GM18909 (cell line): ENCODE results near the gene HYAL4.
"Not testable (repeated sequence)": the region's sequence is repeated elsewhere in the genome, so short reads cannot be mapped to it uniquely, and the experiment has no call there.

Experiments
- ATAC-seq: cut with Tn5 transposase; IDR thresholded peaks from one replicate; pipeline ENCODE4 v1.9.1; 2021; ENCODE audit warnings: mild to moderate bottlenecking; ENCODE audit not compliant: unreplicated experiment, poor library complexity

Gene HYAL4, protein sequence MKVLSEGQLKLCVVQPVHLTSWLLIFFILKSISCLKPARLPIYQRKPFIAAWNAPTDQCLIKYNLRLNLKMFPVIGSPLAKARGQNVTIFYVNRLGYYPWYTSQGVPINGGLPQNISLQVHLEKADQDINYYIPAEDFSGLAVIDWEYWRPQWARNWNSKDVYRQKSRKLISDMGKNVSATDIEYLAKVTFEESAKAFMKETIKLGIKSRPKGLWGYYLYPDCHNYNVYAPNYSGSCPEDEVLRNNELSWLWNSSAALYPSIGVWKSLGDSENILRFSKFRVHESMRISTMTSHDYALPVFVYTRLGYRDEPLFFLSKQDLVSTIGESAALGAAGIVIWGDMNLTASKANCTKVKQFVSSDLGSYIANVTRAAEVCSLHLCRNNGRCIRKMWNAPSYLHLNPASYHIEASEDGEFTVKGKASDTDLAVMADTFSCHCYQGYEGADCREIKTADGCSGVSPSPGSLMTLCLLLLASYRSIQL

DNA sequence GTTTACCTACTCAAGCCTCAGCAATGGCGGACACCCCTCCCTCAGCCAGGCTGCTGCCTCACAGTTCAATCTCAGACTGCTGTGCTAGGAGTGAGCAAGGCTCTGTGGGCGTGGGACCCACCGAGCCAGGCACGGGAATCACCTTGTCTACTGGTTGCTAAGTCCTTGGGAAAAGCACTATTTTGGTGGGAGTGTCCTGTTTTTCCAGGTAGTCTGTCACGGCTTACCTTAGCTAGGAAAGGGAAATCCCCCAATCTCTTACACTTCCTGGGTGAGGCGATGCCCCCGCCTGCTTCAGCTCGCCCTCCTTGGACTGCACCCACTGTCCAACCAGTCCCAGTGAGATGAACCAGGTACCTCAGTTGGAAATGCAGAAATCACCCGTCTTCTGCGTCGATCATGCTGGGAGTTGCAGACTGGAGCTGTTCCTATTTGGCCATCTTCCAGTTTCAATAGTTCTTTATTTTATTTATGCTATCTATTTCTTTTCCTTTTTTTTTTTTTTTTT, at the start of gene HYAL4:
HYAL4 (plus strand) TSS at position 458 of the 508 bp plus-strand sequence. CDS start 23,105 bp downstream, outside the sequence.
- no peak for ATAC-seq

DNA sequence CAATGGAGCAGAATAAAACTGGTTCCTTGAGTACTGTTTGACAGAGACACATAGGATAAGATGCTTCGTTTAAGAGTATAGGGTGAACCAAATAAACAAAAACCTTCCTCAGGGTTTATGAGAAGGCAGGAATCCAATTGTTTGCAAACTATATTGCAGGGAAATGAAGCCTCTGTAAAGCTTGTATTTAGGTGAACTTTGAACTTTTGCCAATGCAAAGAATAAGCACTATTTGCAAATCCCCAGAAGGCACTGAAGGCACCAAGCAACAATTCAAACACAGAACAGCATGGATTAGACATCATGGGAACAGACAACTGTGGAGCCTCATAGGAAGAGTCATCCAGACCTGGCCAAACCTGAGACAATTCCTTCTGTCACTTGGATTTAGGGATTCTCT, 49.1 kb upstream of the HYAL4 start:
- no peak for ATAC-seq

DNA sequence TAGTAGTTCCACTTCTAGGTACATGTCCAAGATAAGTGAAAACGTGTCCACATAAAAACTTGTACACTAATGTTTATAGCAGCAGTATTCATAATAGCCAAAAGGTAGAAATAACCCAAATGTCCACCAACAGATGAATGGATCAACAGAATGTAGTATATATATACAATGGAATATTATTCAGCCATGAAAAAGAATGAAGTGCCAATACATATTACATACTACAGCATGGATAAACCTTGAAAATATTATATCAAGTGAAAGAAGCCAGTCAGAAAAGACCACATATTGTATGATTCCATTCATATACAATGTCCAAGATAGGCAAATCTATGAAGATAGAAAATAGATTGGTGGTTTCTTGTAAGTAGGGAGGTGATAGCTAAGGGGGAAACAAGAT, 48.4 kb upstream of the HYAL4 start:
- no peak for ATAC-seq

DNA sequence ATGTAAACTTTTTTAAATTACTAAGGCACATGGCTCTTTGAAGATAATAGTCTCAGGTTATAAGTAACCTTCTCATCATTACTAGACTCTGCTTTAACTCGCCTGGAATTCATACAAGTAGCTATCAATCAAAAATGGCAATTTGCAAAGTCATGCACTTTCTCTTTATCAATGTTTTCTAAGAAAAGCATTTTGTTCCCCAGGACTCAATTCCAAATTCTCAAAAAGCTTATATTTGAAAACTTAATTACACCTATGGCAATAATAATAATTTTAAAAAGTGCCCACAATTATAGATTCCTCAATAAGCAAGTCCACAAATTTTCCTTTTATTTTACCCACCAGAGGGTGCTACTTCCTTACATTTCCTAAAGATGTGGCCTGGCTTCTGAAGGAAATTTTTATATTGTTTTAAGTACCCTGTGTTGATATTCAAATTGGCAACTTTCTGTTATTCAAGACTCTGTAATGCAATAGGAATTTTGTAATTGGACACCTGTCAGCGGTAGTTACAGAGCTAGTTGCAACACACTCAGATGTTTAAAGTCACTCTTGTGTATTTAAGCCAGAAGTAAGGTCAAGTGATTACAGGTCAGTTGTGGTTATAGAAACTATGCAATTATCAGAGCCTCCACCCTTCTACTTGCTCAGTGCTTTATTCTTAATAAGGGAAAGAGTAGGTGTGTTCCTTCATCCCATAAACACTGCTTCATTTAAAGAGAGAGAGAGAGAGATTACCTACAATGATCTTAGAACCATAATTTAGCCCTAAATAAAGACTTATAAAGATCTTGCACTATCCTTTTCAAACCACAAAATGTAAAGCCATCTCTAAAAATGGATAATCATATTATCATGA, 47.1 kb upstream of the HYAL4 start:
- peak; percentile 54 for ATAC-seq

DNA sequence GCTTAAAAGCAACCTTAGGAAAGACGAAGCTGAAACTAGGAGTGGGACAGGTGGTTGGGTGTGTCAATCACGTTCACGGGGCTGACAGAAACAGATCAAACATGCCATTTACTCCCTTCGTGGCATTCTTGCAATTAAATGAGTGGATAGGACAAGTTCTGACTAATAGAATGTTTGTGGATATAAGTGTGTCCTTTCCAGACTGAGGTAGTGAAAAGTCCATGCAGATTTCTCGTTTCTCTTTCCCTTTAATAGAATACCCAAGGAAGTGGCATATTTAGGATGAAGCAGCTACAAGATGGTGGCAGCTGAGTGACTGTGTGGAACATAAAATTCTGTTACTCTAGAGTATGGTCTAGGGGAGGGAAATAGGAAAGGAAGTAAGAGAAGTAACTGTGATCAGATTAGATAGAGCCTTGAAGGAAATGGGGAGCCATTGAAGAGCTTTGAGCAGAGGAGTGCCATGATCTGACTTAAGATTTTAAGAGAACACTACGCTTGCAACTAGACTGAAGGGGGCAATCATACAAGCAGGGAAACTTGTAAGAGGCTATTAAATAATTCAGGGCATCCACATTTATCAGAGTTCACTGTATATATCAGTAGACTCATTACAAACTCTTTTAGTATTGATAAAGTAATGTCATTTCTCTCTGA, 46.3 kb upstream of the HYAL4 start:
- no peak for ATAC-seq

DNA sequence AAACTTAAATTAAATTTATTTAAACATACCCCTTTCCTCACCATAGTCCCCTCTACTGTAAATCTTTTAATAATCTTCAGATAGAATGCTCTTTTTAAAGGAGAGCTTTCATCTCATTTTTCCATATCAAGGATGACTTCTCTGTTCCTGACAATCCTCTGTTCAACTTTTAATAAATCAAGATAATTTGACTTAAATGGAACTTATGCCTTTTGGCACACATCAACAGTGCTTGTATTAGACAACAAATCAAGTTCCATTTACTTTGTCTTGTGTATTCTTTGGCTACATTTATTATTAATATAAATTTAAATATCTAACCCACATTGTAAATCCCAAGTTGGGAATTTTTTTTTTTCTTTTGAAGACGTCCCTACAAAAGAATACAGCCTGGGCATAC, 42.7 kb upstream of the HYAL4 start:
- no peak for ATAC-seq

DNA sequence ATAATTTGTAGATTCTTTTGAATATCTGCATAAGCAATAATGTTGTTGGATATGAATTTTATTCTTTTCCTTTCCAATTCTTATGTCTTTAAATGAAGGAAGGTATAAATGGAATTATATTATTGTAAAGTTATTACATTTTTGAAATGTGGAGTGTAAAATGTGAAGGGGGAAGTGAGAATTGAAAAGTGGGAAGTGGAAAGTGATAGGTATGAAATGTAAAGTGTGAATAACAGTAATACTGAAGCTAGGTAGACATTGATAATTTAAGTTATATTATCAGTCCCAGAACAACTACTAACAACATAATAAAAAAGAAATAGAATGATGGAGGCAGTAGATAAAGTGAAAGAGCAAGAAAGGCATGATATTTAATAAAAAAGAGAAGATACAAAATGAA, 39.7 kb upstream of the HYAL4 start:
- no peak for ATAC-seq

DNA sequence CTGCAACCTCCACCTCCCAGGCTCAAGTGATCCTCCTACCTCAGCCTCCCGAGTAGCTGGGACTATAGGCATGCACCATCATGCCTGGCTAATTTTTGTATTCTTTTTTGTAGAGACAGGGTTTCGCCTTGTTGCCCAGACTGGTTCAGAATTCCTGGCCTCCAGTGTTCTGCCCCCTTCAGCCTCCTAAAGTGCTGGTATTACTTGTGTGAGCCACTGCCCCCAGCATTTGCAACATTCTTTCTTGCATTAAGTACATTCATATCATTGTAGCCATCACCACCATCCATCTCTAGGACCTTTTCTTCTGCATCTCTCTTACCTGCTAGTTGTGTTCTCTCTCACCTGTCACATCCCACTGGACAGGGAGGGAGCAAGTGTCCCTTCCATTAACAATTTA, 35.5 kb upstream of the HYAL4 start:
- ATAC-seq = no peak

DNA sequence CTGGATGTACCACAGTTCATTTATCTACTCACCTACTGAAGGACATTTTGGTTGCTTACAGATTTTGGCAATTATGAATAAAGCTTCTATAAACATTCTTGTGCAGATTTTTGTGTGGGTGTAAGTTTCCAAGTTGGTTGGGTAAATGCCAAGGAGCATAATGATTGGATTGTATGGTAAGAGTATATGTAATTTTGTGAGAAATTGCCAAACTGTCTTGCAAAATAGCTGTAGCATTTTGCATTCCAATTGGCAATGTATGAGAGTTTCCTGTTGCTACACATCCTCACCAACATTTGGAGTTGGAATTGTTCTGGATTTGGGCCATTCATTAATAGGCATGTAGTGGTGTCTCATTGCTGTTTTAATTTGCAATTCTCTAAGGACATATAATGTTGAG, 33.9 kb upstream of the HYAL4 start:
- no peak for ATAC-seq

DNA sequence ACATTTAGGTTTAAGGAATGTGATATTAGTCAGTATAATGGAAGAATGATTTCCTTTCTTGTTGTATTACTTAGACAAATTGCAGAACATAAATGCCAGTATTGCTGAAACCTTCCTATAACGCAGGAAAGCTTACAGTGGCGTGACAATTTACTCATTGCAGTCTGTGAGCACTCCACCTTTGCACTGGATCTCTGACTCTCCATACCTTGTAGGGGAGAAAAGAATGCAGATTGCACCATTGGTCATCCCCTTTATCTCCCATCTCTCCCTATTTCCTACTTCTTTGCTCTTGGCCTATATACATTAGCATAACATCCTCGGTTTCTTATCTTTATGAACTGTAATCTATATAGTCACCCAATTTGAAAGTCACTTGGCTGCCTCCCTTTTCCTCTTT, 28.1 kb upstream of the HYAL4 start:
- ATAC-seq = no peak

DNA sequence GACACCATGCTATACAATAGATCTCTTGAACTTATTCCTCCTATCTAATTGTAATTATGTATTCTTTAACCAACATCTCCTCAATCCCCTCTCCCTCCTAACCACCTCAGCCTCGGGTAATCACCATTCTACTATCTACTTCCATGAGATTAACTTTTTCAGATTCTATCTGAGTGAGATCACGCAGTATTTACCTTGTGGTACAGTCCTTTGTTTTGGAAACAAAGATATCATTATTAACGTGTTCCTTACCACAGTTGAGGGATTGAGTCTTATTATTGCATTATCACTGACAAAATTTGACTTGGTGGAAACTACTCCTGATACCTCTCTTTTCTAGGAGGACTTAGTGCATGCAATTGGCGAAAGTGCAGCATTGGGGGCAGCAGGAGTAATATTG, 26.0 kb upstream of the HYAL4 start:
- ATAC-seq = no peak

DNA sequence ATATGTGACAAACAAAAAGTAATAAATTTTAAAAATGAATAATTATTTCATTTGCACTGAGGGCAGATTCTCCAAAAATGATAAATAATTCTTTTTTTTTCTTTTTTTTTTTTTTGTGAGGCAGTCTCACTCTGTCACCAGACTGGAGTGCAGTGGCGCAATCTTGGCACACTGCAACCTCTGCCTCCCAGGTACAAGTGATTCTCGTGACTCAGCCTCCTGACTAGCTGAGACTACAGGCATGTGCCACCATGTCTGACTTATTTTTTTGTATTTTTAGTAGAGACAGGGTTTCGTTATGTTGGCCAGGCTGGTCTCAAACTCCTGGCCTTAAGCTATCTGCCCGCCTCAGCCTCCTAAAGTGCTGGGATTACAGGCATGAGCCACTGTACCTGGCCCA, 25.2 kb upstream of the HYAL4 start:
- not testable (repeated sequence) for ATAC-seq

DNA sequence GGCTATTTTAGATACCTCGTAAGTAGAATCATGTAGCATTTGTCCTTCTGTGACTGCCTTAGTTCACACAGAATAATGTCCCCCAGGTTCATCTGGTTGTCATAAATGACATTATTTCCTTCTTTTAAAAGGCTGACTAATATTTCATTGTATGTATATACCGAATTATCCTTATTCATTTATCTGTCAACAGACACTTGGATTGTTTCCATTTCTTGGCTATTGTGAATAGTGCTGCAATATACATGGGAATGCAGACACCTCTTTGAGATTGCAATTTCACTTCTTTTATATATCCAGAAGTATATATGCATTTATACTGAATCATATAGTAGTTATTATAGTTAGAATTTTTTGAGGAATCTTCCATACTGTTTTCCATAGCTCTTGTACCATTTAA, 24.1 kb upstream of the HYAL4 start:
- no peak for ATAC-seq

DNA sequence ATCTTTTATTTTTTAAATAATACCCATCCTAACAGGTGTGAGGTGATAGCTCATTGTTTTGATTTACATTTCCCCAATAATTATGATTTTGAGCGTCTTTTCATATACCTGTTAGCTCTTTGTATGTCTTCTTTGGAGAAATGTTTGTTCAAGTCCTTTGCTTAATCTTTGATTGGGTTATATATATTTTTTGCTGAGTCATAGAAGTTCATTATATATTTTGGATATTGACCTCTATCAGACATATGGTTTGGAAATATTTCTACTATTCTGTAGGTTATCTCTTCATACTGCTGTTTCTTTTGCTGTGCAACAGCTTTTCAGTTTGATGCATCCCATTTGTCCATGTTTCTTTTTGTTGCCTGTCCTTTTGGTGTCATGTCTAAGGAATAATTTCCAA, 23.6 kb upstream of the HYAL4 start:
- no peak for ATAC-seq

DNA sequence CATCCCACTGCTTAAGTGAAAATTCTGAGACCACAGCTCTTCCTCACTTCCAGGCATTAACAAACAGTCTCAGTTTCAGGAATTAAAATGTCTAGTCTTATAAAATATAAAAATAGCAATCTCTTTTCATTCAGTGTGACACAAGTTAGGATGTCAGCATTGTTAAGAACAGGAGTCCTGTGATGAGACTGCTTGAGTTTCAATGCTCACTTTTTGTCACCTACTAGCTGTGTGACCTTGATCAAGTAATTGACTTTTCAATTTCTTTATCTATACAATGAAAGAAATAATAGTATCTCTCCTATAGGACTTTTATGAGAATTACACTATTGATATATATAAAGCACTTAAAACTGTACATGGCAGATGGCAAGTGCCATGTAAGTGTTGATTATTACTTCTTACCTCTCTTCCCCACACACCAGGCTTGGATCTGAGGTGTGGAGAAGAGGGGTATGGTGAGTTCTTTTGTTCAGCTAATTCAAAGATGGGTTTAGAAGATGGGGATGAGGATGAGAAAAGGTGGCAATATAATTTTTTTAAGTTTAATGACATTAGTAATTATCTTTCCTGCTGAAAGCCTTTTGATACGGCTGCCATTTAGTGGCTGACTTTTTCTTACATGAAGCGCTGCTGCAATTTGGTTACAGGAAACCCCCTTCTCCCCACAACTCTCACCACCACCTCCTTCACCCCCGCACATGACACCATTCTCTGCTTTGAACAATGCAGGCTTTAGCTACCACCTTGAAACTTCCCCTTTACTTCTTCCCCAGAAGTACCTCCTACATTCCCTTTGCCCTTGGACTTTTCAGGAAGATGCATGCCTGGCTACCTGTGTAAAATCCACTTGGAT, 20.8 kb upstream of the HYAL4 start:
- peak; percentile 97 for ATAC-seq

DNA sequence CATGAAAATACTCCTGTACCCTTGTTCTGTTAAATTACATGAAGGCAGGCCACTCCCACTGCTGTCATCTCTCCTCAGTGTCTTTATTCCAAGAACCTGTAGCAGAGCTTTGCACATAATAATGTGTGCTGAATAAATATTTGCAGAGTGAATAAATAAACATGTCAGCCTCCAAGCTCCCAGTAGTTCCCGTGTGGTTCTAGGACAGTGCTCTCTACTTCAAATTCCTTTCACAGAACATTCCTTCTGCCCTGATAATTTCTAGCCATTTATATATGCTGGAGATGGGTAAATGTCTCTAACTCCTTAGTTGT, 20.3 kb upstream of the HYAL4 start:
- peak; percentile 38 for ATAC-seq

DNA sequence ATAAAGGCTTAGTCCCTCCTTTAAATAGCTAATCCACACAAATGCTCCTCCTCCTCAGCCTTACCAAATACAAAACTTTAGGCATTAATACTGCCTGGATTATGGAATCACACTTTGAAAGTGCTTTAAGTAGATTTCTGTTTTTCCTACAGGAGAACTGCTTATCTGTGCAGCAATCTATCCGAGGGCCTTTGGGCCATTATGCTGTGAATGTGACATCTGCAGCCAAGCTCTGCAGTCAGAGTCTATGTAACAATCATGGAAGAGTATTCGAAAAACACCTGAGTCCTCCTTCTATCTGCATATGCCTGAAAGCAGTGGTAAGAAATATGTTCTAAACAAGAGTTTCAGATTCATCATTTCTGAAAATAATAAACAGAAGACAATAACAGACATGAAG, 16.2 kb upstream of the HYAL4 start:
- no peak for ATAC-seq

DNA sequence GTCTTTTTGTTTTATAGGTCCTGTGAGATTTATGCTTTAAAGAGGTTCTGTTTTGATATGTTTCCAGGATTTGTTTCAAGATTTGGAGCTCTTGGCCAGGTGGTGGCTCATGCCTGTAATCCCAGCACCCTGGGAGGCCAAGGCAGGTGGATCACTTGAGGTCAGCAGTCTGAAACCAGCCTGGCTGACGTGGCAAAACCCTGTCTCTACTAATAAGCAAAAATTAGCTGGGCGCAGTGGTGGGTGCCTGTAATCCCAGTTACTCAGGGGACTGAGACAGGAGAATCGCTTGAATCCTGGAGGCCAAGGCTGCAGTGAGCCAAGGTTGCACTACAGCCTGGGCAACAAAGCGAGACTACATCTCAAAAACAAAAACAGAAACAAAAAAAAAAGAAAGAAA, 8.3 kb upstream of the HYAL4 start:
- no peak for ATAC-seq

DNA sequence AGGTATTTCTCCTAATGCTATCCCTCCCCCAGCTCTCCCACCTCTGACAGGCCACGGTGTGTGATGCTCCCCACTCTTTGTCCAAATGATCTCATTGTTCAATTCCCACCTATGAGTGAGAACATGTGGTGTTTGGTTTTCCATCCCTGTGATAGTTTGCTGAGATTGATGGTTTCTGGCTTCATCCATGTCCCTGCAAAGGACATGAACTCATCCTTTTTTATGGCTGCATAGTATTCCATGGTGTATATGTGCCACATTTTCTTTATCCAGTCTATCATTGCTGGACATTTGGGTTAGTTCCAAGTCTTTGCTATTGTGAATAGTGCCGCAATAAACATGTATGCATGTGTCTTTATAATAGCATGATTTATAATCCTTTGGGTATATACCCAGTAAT, 5.9 kb upstream of the HYAL4 start:
- ATAC-seq = not testable (repeated sequence)

DNA sequence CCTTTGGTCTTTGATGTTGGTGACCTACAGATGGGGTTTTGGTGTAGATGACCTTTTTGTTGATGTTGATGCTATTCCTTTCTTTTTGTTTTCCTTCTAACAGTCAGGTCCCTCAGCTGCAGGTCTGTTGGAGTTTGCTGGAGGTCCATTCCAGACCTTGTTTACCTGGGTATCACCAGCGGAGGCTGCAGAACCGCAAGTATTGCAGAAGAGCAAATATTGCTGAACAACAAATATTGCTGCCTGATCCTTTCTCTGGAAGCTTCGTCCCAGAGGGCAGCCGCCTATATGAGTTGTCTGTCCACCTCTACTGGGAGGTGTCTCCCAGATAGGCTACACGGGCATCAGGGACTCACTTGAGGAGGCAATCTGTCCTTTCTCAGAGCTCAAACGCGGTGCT, 827 bp upstream of the HYAL4 start:
- ATAC-seq = not testable (repeated sequence)
